Measurements from ENCODE around the gene SMIM30.
"Not testable (repeated sequence)": the region's sequence is repeated elsewhere in the genome, so short reads cannot be mapped to it uniquely, and the experiment has no call there.

SMIM30 gene, protein sequence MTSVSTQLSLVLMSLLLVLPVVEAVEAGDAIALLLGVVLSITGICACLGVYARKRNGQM

DNA sequence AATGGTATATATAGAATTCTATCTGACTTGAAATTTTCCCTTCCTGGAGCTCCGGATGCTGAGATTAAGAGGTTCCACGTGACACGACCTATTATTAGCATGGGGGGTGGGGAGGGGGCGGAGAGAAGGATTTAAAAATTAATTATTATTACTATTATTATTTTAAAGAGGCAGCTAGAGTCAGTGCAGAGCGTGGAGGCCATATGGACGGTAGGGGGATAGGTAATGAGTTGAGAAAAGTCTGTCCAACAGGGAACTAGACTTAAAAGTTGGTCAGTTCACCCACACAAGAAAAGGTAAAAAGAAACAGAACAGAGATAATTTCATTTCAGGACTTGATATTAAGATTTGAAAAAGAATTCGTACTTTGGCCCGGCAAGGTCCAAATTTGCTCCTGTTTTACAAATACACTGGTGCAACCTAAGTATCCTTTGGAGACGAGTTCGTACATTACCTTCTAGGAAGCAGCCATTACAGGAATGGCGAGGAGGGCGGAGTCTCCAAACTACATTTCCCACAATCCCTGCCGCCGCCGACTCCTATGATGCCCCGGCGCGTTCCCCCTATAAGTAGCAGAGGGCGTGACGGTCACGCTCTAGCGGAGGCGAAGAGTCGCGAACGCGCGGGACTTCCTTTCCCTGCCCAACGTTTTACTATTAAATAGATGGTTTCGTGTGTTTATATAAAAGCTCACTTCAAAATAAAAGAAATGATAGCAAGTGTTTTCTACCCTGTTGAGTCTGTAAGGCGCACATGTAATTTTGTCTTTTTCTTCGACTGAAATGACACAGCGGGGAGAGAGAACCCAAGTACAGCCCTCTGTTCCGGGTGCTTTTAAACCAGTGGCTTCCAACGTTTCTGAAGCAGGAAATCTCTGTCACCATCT is at the start of gene SMIM30:
TSS of gene SMIM30 (minus strand) at position 481 of the 886 bp plus-strand sequence. CDS start 976 bp downstream, outside the sequence.
- DNase-seq = peak; percentile 94

DNA sequence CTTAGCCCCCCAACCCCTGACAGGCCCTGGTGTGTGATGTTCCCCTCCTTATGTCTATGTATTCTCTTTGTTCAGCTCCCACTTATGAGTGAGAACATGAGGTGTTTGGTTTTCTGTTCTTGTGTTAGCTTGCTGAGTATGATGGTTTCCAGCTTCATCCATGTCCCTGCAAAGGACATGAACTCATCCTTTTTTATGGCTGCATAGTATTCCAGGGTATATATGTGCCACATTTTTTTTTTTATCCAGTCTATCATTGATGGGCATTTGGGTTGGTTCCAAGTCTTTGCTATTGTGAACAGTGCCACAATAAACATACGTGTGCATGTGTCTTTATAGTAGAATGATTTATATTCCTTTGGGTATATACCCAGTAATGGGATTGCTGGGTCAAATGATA is 47.8 kb upstream of the SMIM30 start:
- DNase-seq = not testable (repeated sequence)

DNA sequence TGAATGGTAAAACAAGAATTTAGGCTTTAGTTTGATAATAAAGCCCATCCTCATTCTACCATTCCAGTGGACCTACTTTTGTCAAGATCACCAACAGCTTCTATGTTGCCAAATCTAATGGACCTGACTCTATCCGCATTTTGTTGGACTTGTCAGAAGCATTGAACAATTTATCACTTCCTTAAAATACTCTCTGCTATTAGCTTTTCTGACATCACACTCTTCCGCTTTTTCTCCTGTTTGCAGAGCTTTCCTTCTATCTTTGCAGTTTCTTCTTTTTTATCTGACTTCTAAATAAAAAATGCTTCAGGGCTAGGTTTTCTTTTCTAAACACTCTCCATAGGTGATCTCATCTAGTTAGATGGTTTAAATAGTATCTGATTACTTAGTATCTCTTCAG is 42.7 kb upstream of the SMIM30 start:
- DNase-seq = peak; percentile 6

DNA sequence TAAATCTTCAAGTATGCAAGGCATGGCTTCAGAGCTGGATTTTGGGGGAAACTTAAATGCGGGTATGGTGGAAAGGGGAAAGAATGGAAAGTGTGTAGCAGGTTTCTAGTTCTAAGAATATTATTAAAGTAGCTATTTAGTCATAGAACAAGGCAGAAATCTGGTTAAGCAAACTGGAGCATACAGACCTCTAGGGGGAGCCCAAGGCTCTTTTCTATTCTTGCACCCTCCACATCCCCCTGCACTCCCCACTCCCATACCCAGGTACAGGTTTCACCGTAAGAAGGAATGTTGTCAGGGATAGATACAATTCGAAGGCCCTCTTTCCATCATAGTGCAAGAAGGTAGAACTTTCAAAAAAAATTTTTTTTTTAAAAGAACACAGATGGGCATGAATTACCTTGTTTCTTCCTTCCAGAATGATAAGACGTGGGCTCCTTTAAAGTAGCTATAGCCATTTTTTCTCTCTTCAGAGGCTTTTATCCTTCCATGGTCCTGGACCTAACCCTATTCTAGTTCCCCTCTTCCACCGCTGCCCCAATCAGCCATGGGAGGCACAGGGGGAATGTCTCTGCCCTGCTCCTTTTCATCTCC is 41.5 kb upstream of the SMIM30 start:
- DNase-seq = peak; percentile 13

DNA sequence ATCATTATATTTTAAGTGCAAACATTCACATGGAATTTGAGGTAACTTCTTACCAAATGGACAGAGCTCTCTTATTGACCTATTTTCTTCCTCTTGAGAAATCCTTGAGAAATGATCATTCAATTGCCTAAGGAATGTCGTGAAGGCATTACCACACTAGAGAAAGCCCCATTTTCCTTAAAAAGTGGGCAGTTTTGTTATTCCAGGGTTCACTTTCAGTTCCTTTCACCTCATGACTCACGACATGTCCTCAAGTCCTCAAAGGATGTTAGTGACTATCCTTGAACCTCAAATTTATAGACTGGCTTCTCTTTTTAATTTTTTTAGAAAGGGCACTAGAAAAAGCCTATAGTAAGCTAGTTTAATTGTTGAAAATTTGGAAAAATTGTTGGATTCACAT is 40.4 kb upstream of the SMIM30 start:
- peak; percentile 58 for DNase-seq

DNA sequence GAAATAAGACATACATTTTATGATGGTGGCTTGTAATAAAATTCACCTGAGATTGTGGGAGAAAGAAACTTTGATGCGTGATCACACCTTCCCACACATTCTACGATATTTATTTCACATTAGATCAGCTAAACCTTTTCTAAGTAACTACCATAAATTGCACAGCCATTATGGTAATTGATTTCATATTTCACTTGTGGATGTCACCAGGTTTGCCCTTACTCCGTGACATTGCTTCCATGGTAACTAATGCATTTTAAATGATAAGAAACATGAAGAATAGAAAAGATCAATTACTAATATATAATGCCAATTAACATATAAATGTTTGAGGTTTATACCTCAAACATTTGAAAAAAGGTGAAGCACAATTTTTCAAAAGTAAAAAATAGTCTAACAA is 35.8 kb upstream of the SMIM30 start:
- no peak for DNase-seq

DNA sequence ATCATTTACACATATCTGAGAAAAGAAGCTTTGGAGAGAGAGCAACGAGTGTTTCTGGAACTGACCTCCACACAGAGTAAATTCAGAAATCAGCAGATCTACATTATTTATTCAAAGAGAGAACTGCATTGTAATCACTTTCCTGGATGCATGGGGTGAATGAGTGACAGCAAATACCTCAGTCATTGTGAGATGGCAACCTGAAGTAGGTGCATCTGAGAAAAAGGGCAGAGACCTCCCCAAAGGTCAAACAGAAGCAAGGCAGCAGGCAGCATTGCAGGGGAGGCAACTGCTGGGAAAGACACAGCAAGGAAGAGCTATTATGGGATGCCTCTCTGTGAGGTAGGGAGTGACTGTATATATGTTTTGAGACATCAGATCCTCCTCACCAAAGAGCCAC is 26.5 kb upstream of the SMIM30 start:
- DNase-seq = no peak

DNA sequence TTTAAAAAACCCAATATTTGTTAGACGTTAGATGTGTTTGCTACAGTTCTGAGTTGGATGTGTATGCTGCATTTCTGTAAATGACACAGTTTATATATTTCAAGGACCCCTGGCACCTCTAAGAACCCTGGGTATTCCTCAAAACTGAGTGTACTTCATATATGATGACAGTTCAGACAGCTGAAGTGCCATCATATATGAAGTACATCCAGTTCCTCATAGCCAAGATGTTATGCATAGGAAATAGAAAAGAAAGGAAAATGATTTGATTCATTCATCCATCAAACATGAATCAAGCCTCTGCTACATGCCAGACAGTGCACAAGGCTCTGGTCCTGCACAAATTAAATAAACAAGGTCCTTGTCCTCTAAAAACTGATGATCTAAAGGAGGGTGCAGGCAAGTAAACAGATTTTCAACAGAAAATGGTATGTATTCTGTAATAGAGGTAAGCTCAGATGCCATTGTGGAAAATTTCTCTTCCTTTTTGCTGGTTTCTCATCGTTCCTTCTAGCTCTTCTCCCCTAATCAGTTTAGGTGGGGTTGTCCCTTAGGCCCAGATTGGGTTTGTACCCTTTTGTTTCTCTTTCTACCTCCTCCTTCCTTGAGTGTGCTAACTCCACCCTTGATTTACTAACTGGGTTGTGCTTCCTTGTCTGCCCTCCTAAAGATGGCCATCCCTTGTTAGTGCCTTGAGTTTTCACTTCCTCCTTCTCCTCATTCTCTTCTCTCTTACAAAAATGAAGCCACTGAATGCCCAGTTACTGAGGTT is 25.3 kb upstream of the SMIM30 start:
- DNase-seq = peak; percentile 65

DNA sequence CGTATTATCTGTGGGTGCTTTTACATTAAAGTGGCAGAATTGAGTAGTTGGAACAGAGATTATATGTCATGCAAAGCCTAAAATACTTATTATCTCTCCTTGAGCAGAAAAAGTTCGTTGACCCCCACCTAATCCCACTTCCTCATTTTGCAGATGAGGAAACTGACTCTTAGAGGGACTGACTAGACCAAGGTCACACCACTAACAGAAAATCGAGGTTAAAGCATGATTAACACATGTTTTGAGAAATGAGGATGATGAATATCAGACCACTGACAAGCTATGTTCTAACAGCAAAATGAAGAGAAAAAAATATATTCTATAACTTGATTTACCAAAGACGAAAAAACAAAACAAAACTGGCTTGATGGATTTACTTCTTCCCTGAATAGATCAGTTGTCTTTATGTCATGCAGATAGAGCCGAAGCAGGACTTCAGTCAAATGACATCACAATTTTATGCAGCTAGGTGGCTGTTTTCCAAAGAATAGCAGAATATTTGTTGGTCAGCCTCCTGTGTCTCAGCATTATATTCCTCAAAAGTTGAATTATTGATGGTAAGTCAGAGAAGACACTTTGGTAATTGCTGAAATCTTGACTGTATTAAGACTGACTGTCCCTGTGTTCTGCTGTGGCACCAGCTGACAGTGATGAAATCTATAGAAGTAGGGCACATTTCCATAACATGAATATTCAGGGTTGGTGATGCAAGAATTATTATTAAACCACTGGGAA is 24.2 kb upstream of the SMIM30 start:
- DNase-seq = peak; percentile 27

DNA sequence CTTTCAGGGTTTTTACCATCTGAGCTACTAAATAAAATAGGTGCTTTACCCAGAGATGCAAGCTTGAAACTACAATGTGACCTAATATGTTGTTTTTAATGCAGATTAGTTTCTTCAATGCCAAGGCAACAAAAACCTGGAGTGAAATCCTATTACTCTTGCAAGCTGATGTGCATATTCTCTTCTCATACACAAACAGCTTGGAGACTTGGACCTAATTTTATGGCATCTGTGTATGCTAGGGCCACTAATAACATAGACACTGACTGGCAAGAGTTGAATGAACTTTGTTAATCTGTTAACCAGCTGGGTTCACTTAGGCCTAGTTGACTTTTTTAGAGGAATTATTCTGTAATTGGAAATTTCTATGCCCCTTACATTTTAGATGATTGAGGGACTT is 23.4 kb upstream of the SMIM30 start:
- no peak for DNase-seq

DNA sequence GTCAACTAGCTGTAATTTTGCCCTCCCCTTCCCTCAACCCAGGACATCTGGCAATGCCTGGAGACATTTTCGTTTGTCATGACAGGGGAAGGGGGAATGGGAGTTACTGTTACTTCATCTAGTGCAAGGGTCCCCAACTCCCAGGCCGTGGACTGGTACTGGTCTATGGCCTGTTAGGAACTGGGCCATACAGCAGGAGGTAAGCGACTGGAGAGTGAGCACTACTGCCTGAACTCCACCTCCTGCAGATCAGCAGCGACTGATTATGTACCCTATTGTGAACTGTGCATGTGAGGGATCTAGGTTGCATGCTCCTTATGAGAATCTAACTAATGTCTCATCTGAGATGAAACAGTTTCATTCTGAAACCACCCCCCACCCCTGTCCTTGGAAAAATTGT is 22.6 kb upstream of the SMIM30 start:
- no peak for DNase-seq

DNA sequence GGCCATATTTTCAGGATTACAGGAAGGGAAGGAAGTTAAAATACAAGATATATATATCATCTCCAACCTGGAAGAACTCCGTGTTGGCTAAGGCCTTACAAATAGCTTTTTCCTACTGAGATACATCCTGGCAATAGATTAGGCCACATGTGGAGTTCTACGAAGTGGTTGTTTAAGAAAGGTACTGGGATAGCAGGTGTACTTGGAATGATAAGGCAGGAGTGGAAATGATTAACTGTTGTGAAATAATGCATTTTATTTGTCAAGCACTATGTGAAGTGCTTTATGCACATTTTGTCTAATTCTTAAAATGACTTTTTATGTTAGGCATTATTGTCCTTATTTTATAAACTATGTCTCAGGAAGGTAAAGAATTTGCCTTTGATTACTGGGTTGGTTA is 18.9 kb upstream of the SMIM30 start:
- DNase-seq = no peak

DNA sequence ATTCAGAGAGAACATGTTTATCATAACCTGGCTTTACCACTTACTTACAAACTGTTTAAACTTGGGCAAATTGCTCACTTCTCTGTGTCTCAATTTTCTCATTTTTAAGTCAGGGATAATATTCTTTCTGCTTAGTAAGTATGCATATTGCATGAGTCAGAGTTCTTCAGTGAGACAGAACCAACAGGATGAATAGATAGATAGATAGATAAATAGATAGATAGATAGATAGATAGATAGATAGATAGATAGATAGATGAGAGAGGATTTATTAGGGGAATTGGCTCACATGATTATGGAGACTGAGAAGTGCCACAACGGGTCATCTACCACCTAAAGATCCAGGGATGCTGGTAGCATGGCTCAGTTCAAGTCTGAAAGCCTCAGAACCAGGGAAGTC is 15.7 kb upstream of the SMIM30 start:
- DNase-seq = no peak

DNA sequence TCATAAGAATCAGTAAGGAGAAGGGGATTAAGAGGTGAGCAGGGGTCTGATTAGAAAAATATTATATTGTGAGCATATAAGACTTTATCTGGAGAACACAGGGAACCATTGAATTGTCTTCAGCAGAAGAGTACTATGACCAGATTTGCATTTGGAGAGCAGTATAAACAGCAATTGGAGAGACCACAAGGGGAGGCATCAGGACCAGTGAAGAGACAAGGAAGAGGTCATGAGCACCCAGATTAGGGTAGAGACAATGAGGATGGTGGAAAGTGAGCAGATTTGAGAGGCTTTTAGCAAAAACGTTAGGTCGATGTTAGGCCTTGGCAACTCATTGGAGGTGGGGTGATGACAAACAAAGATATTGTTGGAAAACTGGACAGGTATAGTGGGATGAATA is 13.0 kb upstream of the SMIM30 start:
- DNase-seq = no peak

DNA sequence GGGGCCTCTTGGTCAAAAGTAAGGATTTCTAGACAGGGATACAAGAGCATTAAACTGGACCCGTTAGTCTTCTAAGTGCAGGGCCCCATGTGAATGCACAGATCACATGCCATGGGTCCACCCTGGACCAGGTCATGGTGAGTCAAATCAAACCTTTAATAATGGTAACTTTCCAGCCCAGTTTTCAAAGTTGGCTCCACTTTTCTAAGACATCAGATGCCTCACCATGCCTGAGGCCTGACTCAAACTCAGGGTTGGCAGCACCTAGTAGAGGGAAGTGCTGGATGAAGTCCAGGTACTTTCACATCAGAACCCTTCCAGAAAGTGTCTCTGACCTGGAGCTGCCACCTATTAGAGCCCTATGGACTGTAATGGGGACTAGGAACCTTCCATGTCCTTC is 9.7 kb upstream of the SMIM30 start:
- DNase-seq = no peak

DNA sequence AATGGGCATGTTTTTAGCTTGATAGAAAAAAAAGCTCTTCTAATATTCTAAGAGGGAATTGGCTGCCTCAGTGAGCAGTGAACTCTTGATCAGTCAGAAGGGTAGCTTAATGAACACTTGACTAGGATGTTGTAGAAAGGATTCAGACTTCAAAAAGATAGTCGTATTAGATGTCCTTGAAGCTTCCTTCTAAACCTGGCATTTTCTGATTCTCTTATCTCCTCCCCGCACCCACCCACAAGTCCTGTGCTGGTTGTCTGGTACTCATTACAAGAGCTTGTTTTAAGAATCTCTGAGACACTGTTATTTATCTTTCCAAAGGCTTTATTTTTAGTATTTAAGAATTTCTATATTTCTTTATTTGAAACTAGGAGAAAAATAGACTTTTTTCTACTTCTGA is 7.4 kb upstream of the SMIM30 start:
- DNase-seq = no peak

DNA sequence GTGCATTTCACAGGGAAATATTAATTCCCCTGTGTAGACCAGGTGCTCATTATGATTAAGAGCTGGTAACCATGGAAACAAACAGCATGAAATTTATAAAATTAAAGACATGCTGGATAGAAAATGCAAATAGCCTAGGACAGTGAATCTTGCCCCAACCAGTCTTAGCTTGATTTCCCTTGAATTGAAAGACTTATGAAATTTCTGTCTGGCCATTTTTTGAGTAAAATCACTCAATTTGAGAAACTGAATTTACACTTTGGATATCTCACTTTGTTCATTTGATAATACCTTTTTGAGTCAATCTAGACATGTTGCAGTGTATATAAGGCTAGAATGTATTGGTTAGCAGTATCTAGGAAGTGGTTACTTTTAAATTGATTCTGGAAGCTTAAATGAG is 4.4 kb upstream of the SMIM30 start:
- no peak for DNase-seq

DNA sequence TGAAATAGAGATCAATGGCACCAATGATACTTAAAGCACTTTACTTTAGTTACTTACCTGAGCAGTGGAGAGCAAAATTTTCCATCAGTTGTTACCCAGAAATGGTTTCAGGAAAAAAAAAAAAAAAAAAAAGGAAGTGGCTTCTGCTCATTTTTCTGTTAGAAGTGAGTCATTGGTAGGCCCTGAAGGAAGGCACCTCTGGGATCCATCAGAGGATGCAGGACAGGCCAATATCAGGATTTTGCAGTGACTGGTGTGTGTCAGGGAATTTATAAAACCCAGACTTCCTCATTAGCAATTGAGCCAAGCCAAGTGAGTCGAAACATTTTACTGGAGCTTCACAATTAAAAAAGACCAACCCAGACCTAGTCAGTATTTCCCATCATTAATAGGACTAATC is 2.3 kb upstream of the SMIM30 start:
- DNase-seq = no peak

DNA sequence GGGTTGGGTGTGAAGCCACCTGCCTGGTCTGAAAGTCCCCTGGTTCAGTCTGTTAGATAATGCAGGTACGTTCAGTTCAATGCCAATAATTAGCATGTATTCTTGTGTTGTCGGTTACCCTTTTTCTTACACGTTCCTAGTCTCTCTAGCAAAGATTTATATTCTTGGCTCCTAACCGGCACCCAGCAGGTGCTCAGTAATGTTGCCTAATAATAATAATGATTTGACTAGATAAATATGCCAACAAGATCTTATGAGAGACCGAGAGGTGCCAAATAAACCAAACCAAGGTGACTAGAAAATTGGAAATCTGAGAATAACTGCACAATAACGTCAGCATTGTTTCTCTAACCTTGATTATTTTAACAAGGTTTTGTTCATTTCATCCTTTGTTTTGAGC is 1.1 kb upstream of the SMIM30 start:
- DNase-seq = no peak

DNA sequence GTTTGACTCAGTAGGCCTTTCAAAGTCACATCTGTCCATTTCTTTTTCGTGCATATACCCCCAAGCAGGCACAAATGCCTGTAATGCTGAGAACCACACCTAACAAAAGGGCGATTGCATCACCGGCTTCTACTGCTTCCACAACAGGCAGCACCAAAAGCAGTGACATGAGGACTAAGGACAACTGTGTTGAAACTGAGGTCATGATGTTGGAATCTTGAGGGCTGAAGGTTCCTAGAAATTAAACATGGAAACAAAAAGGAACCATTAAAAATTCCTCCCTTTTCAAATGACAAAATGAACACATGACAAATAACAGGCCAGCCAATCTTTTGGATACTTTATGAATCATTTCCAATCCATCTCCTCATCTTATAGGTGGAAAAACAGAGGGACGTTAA is 980 bp downstream of the SMIM30 start:
- DNase-seq = peak; percentile 65

DNA sequence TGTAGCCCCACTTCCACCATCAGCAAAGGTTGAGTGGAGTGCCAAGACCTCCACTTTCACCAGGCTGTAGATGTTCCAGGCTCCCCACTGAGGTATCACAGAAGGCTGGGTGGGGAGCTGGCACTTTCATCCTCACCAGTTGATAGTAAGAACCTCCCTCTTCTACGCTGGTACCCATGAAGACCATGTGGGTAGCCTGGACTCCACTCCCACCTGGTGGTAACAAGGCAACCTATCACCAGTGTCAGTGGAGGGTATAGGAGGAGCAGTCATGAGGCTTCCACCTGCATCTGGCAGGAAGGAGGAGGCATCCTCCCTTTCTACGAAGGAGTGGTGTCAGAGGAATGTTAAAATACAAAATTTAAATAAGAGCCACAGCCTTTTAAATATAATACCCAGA is 4.4 kb downstream of the SMIM30 start:
- no peak for DNase-seq

DNA sequence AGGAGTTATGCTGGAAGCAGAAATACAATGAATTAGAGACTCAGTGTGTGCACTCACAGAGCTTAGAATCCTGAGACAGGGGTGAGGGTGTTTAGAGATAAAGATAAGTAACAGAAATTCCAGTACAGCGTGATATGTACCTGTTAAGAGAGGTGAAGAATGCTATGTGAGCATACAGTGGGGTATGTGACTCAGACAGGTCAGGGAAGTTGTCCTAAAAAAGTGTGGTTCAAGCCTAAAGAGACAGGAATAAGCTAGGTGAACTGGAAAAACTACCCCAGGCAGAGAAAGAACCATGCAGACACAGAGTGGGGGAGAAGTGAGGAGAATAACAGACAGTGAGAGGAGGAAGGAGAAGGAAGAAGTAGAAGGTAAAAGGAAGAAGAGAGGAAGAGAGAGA is 8.6 kb downstream of the SMIM30 start:
- no peak for DNase-seq

DNA sequence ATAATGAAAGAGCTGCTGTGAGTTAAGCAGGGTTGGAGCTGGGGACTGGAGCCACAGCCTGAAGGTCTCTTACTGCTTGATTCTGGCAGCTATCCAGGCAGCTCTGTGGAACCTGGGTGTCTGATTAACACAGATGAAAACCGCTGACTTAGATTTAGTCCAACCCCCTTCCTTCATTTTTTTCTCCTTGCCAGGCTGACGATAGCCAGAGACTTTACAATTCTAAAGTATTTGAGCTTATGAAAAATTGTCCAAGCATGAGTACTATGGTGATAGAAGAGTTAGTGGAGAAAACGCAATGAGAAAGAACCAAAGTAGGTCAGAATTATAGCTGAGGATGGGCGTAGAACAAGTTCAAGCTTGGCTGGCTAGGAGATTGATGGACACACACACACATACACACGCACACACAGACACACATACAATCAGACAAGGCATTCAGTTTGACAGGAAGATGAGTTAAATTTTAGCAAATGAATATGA is 18.2 kb downstream of the SMIM30 start:
- DNase-seq = no peak
